Activated T-helper 1 cell treated with anti-CD3 and anti-CD28 coated beads, Interleukin-2, amount 50 U/mL, for 16 hours (primary cell): Measurements from ENCODE around the gene GPR152.
"Not testable (repeated sequence)": the region's sequence is repeated elsewhere in the genome, so short reads cannot be mapped to it uniquely, and the experiment has no call there.

Source experiments
- DNase-seq, 2 donors: peaks; one replicate each; pipeline ENCODE4 v3.0.0-alpha.2; 2020; ENCODE audit warnings: low read depth in 1 of 2, low spot score in 1 of 2

Gene GPR152

DNA sequence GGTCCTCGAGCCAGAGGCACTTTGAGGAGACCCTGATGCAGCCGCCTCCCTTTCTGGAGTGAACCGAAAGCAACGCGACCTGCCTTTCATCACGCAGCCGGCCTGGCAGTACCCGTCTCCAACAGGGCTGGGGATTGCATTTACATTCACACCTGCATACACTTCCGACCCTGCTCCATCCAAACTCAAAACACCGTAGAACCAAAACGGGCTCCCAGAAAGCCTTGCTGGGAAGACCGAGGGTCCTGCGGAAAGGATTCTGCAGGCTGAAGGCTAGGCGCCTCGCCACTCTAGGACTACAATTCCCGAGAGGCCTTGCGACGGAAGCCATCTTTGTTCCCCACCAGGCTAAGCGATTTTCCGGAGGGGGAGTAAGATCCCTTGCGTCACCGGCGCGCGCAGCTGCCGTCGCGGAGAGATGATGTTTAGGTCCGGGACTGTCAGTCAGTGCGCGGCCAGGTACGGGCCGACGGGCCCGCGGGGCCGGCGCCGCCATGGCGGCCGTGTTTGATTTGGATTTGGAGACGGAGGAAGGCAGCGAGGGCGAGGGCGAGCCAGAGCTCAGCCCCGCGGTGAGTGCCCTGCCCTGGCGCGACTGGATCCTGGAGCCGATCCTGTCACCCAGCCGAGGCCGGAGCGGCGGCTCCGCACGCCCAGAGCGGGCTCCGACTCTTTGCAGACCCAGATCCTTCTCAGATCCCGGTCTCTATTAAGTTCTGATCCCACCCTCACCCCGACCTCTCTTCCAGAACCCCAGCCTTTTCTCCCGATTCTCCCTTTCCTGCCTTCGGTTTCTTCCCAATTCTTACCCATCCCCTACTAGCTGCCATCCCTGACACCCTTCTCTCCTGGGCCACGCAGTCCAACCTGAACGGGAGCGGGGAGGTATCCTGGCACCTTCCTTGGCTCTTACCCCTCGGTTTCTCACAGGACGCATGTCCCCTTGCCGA, 24.2 kb downstream of the GPR152 start, which contains the start of gene RPS6KB2:
Gene RPS6KB2 (plus strand): TSS at position 443 of the 950 bp plus-strand sequence. CDS start 52 bp downstream, at position 495.
- peak; percentile 98 to 99 for DNase-seq

DNA sequence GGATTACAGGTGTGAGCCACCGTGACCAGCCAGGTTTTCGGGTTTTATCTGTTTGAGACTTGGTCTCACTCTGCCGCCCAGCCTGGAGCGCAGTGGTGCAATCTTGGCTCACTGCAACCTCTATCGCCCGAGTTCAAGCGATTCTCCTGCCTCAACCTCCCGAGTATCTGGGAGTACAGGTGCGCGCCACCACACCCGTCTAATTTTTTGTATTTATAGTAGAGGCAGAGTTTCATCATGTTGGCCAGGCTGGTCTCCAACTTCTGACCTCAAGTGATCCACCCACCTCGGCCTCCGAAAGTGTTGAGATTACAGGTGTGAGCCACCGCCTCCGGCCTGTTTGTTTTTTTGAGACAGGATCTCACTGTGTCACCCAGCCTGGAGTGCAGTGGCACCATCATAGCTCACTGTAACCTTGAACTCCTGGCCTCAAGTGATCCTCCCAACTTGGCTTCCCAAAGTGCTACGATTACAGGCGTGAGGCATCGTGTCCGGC, 25.1 kb downstream of the GPR152 start:
- not testable (repeated sequence) for DNase-seq

DNA sequence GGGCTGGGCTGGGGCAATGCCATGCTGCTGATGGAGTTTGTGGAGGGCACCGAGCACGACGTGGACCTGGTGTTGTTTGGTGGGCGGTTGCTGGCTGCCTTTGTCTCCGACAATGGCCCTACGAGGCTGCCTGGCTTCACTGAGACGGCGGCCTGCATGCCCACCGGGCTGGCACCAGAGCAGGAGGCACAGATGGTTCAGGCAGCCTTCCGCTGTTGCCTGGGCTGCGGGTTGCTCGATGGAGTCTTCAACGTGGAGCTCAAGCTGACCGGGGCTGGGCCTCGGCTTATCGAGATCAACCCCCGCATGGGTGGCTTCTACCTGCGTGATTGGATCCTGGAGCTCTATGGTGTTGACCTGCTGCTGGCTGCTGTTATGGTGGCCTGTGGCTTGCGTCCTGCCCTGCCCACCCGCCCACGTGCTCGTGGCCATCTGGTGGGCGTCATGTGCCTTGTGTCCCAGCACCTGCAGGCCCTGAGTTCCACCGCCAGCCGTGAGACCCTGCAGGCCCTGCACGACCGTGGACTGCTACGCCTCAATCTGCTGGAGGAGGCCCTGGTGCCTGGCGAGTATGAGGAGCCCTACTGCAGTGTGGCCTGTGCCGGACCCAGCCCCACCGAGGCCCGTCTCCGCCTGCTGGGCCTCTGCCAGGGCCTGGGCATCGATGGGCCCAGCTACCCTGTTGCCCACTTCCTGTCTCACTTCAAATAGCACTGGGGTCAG, 28.5 kb downstream of the GPR152 start:
- no peak for DNase-seq

DNA sequence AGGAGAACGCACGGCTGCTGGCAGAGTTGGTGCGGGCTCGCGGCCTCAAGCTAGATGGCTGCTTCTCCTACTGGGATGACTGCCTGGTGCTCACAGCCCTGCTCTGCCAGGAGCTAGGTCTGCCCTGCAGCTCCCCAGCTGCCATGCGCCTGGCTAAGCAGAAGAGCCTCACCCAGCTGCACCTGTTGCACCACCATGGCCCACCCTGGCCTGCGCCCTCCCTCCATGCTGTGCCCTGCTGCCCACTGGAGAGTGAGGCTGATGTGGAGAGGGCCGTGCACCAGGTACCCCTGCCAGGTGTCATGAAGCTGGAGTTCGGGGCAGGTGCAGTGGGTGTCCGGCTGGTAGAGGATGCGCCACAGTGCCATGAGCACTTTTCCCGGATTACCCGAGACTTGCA, 29.1 kb downstream of the GPR152 start:
- DNase-seq: no peak

DNA sequence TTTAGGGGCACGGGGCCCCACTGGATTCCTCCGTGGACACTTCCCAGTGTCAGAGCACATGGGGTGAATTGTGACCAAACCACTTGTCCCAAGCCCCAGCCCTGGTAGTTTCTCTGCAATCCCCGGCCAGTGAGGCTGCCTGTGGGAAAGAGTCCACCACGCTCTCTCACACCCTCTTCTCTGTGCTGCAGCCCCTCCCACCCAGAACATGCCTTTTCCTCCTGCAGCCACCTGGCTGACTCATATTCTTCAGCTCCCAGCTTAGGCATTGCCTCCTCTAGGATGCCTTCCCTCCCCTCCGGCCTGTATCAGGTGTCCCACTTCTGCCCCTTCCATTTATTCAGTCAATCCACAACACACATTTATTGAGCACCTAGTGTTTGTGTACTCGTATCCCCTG, 29.6 kb downstream of the GPR152 start:
- DNase-seq: no peak

DNA sequence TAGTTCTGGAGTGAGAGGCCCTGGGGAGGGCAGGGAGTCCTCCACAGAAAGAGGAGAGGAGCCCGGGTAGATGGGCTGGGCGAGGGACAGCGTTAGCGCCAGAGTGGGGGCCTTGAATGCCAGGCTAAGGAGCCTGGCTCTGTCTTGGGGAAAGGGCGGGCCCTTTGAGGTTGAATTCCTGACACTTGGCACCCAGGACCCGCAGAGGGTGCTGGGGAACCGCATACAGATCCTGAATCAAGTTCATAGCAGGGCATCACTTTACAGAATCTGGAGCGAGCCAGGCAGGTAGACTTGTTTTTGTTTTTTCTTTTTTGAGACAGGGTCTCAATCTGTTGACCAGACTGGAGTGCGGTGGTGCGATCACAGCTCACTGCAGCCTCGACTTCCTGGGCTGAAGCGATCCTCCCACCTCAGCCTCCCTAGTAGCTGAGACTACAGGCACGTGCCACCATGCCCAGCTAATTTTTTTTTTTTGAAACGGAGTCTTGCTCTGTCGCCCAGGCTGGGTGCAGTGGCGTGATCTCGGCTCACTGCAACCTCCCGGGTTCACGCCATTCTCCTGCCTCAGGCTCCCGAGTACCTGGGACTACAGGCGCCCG, 31.0 kb downstream of the GPR152 start:
- DNase-seq: no peak

DNA sequence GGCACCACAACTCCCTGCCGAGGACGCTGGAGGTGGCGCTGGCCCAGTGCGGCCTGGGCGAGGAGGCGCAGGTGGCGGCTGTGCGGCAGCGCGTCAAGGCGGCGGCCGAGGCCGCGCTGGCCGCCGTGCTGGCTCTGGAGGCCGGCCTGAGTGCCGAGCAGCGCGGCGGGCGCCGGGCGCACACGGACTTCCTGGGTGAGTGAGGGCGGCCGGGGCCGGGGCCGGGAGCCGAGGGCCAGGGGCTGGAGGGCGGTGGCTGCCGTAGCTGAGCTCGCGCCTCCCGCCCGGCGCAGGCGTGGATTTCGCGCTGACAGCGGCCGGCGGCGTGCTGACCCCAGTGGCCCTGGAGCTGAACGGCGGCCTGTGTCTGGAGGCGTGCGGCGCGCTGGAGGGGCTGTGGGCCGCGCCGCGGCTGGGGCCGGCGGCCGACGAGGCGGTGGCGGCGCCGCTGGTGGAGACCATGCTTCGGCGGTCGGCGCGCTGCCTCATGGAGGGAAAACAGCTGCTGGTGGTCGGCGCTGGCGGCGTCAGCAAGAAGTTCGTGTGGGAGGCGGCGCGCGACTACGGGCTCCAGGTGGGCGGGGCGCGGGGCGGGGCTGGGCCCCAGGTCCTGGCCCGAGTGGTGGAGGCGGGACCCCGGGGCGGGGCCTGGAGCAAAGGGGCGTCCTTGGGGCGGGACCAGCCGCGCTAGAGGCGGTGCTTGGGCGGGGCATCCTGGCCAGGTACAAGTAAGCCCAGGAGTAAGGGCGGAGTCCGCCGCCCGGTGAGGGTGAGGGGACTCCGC, 31.7 kb downstream of the GPR152 start:
- DNase-seq: peak; percentile 98

DNA sequence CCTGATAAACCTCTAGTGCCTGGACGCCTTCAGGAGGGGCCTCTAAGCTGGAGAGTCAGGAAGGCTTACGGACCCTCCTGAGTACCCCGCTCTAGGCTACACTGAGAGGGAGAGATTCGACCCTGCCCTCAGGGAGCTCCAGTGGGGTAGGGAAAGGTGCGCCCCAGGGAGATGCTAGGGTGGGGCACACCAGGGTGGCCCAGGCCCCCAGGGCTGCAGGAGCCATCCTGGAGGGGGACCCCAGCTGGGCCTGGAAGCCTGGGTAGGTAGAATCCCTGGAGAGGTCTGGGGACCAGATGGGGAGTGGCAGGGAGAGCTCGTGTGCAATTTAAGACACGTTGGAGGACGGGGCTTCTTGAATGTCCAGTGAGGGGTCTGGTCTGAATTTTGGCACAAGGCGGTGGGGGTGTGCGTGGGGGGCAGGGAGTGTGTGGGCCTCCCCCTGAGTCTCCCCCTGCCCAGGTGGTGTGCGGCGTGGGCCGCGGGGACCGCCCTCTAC, 32.3 kb downstream of the GPR152 start:
- no peak for DNase-seq

DNA sequence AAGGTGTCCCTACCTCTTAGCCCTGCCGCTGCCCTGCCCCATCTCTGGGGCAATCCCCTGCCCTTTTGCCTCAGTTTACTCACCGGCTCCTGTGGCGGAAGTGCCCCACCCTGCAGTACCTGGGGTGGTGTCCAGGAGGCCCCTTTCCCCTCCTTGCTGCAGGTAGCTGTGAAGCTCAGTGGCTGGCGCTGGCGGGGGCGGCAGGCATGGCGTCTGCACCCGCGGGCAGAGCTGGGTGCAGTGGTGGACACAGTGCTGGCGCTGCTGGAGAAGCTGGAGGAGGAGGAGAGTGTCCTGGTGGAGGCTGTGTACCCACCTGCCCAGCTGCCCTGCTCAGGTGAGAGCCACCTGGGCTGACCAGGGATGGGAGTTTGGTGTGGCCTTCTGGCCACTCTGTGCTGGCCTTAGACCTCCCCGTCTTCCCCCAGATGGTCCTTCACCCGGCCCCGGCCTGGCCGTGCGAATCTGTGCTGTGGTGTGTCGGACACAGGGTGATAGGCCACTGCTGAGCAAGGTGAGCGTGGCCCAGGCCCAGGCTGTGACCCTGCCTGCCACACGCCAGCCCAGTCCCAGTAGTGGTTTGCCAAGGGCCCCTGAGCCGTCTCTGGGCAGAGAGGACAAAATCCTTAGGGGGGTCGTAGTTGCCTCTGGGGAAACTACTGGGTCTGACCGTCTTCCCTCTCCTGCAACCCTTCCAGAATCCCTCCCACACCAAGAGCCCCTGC, 33.0 kb downstream of the GPR152 start:
- no peak for DNase-seq

DNA sequence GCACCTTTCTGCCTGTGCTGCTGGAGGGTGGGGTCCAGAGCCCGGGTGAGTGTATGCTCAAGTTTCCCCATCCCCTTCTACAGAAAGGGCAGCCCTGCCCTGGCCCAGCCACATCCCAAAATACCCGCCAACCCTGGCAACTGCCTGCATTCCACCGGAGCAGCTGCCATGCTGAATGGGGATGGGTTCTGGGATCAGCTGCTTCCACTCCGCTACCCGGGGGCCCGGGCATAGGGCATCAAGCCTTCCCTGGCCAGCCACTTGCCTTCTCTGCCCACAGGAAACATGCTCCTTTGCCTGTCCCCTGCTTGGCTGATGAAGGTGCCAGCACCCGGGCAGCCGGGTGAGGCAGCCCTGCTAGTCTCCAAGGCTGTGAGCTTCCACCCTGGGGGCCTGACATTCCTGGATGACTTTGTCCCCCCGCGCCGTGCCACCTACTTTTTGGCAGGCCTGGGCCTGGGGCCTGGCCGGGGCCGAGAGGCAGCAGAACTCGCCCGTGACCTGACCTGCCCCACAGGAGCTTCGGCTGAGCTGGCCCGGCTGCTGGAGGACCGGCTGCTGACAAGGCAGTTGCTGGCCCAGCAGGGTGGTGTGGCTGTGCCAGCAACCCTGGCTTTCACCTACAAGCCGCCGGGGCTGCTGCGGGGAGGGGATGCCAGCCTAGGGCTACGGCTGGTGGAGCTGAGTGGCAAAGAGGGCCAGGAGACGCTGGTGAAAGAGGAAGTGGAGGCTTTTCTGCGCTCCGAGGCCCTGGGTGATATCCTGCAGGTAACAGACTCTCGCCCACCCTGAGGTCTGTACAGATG, 33.9 kb downstream of the GPR152 start:
- DNase-seq: no peak

DNA sequence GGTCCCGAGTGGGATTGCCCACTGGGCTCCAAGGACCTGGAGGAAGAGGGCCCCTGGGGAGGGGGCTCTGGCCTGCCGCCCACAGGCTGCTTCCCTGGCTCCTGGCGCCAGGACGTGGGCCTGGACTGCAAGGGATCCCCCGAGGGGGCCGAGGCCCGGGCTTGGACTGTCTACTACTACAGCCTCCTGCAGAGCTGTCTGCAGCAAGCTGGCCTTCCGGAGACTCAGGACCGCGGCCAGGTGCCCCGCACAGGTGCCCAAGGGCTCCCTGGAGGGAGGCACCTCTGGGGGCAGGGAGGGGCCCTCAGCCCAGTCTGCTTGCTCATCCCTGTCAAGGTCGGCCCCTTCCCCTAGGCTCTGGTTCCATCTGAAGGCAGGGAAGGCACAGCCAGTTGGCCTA, 35.1 kb downstream of the GPR152 start:
- no peak for DNase-seq

DNA sequence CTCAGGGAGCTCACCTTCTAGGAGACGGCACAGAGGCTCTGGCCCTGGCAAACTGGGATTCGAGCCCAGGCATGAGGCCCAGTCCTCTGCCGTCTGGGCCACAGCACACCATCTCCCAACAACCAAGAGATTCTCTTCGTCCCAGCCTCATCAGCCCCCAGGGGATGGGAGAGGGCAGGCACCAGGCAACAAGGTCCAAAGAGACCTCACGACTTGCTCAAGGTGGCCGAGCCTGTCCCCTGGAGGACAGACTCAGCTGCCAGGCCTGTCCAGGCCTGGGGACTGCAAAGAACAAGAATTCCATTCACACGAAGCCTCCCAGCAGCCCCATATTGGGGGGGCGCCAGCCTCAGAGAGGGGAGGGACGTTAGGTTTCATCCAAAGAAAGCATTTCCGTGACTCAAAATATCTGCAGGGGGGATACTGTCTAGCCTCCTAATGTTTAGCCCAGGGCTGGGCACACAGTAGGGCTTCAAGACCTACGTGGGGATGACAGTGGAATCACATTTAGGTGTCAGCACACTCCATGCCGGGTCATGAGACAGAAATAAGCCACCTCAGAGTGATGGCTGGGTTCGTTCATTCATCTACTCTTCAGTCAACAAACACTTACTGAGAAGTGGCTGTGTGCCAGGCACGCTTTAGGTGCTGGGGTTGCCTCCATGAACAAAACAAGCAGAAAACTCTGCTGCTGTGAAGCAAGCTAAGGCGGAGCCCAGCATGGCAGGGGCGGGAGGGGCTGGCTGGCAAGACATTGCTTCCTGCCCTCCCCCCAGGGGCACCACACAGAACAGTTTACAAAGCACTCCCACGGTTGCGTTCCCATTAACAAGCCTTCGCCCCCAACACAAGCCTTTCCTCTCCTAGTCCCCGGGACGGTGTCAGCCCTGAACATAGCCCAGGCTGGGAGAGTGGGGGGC, 35.9 kb downstream of the GPR152 start:
- peak; percentile 45 to 71 for DNase-seq

DNA sequence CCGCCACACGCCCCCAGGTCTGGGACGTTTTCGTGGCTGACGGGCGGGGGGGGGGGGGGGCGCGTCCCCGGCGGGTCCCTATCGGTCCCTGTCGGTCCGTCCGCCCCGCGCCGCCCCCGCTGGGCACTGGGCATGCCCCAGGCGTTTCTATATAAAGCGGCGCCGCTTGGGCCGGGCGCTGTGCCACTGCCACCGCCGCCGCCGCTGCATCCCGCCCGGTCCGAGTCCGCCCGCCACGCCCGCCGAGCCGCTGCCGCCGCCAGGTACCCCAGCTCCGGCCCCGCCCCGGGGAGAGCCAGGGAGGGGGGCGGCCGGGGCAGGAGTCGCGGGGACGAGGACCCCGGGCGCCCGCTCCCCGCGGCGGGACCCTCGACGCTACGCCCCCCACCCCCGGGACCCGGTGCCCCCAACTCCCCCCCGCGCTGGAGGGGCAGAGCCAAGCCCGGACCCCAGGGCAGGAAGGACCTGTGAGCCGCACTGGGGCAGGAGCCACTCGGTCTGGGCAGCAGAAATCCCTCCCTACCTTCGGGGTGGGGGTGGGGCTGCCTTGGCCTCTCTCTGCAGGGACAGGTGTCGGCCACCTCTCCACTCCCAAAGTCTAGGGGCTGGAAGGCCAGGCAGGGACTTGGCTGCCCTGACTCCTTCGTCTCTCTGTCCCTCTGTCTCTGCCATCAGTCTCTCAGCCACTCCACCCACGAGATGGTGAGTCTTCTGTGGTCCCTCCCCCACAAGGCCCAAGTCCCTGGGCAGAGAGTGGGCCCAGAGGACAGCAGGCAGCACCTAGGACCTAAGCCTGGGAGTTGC, 36.8 kb downstream of the GPR152 start, which contains the start of gene CARNS1:
Gene CARNS1 (plus strand): TSS at position 178 of the 804 bp plus-strand sequence. CDS start 522 bp downstream, at position 700.
- no peak for DNase-seq

DNA sequence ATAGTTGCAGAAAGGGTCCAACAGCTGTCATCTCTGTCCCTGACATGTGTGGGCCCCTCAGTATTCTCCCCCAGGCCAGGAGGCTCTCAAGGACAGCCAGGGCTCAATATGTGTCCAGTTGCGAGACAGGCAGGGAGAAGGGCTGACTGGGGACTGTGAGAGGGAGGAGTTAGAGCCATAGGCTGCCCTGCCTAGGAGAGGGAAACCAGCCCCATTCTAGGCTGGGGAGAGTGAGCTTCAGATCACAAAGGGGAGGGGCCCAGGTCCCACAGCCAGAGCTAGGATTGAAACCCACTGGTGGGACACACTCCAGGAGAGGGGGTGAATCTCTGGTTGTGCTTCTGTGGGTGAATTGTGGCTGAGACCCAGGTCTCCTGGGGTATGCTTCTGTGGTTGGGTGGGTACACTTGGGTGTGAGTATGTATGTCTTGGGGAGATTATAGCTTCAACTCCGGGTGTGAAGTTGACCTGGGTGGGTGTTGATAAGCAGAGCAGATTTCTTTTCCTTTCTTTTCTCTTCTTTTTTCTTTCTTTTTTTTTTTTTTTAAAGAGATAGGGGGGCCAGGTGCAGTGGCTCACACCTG, 39.2 kb downstream of the GPR152 start:
- no peak for DNase-seq

DNA sequence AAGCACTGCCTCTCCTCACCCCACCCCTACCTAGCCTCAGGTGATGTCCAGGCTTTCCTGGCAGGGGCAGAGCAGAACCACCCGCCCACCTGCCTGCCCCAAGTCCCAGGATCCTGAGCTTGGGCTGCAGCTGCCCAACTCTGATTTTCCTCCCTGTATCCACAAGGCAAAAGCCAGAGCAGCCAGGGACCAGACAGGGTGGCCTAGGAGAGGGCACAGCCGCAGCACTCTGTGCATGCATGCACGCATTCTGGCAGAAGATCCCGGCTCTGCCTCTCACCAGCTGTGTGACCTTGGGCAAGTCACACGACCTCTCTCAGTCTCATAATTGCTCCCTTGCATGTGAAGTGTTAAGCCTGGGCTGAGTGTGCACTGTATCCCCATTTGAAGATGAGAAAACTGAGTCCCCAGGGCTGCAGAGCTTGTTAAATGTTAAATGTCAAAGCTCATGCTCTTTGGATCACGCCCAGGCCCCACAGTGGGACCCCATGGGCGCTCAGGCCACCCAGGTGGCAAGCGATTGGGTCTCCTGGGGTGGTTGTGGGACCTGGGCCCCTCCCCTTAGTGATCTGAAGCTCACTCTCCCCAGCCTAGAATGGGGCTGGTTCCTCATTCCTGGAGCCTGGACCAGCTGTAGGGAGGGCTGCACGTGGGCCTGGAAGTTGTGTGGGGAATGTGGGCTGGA, 39.9 kb downstream of the GPR152 start:
- no peak for DNase-seq

DNA sequence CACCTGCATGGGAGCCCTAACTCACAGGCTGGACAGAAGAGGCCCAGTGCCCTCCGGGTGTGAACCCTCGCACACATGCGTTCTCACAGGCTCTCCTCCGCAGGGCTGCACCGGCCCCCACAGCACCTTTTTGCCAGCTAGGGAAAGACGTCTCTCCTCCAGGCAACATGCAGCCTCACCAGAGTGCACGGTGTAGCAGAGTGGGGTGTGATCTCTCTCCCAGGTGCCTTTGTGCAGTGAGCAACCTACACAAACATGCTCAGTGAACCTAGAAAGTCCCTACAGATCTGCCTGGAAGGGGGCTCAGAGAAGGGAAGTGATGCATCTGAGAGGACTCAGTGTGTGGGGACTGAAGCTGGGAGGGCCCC, 40.8 kb downstream of the GPR152 start:
- no peak for DNase-seq
